Endothelial cell of umbilical vein (primary cell): ENCODE measurements around the gene DGKH.

Source experiments
- POLR2A ChIP-seq: IDR thresholded peaks from 2 replicates; pipeline ENCODE4 v1.6.1; 2012; ENCODE audit warnings: low read depth, mild to moderate bottlenecking, control low read depth, low read length
- TF ChIP-seq, protein P1 (sequence below), 2 donors: IDR thresholded peaks; 1 replicate in 1 of 2; 2 replicates in 1 of 2; pipeline ENCODE4 v1.5.1; 2011; ENCODE audit warnings: low read length in 2 of 2, mild to moderate bottlenecking in 2 of 2, moderate library complexity in 2 of 2, control low read depth in 1 of 2, inconsistent platforms in 1 of 2, low read depth in 1 of 2; ENCODE audit not compliant: insufficient read depth in 1 of 2; ENCODE audit errors: extremely low read depth in 1 of 2

DNA sequence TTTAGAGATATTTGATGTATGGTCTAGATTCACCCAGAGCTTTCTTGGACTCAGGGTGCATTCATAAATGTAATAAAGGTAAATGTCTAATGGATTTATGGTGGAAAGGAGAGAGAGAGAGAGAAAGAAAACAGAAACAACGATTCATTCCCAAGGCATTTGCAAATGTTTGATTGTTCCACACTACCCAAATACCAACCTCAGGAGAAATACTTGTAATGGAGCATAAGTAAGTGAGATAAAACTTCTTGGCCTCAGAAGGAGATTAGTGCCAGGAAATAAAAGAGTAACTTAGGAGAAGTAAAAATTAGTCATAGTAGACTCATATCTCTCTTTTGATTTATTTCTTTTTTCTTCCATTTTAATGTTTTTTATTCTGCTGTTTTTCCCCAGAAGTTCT, 40.6 kb upstream of the DGKH start:
- TF ChIP-seq POLR2A = no peak
- TF ChIP-seq, protein P1, sequence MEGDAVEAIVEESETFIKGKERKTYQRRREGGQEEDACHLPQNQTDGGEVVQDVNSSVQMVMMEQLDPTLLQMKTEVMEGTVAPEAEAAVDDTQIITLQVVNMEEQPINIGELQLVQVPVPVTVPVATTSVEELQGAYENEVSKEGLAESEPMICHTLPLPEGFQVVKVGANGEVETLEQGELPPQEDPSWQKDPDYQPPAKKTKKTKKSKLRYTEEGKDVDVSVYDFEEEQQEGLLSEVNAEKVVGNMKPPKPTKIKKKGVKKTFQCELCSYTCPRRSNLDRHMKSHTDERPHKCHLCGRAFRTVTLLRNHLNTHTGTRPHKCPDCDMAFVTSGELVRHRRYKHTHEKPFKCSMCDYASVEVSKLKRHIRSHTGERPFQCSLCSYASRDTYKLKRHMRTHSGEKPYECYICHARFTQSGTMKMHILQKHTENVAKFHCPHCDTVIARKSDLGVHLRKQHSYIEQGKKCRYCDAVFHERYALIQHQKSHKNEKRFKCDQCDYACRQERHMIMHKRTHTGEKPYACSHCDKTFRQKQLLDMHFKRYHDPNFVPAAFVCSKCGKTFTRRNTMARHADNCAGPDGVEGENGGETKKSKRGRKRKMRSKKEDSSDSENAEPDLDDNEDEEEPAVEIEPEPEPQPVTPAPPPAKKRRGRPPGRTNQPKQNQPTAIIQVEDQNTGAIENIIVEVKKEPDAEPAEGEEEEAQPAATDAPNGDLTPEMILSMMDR (IDR thresholded peaks at IDR 0.05; ENCODE audit: extremely low read depth in 1 of 2, insufficient read depth in 1 of 2, low read depth in 1 of 2, low read length in 2 of 2) = no peak
